Peyer's patch (tissue), 4 donors: ENCODE data around the gene PRR5L.

Experiments used
- CTCF ChIP-seq, 6 experiments: fragments of 450-650 bp in 4 of 6; fragments of 200-600 bp in 2 of 6; sonication (generic) in 1 of 6; IDR thresholded peaks; one replicate each; pipeline ENCODE4 v1.5.1; 2017 to 2019; ENCODE audit warnings: antibody characterized with exemption in 6 of 6, mild to moderate bottlenecking in 3 of 6, moderate library complexity in 1 of 6
- POLR2A ChIP-seq, 2 donors: fragments of 450-650 bp; IDR thresholded peaks; one replicate each; pipeline ENCODE4 v1.5.1; 2017; ENCODE audit warnings: antibody characterized with exemption in 2 of 2, mild to moderate bottlenecking in 2 of 2, moderate library complexity in 2 of 2

DNA sequence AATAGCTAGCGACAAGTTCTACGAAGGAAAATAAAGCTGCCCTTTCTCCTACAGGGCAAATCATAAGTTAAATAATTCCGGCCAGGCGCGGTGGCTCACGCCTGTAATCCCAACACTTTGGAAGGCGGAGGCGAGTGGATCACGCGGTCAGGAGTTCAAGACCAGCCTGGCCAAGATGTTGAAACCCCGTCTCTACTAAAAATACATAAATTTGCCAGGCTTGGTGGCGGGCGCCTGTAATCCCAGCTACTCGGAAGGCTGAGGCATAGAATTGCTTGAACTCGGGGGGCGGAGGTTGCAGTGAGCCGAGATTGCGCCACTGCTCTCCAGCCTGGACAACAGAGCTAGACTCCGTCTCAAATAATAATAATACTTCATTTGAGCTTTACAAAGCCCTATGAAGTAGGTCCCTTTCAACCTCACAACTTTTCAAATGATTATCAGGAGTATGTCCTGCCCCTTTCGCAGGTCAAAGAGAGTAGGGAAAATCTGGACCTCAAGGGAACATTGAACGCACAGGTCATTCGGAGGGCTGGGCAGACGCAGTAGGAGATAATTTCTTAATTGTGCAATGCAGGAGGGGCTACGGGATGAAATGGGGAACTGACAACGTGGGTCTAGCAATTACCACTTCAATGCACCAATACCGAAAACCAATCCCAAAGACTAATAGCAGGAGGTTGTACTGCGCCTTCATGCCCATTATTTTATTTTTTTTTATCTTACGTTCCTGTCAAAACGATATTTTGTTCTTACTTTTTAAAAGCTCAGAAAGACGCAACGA, 7.5 kb upstream of the PRR5L start:
- TF ChIP-seq CTCF (IDR thresholded peaks at IDR 0.05) (no peak), POLR2A (IDR thresholded peaks at IDR 0.05) (no peak)
